ENCODE data around the gene TIE1. TPM values are rescaled to one million over a fixed set of nuclear protein-coding genes. Genes with fewer than 3 reads are reported as not detected.

The TIE1 gene
- total RNA-seq, 2 experiments from 2014 or later: 0.15 to 0.66 TPM

DNA sequence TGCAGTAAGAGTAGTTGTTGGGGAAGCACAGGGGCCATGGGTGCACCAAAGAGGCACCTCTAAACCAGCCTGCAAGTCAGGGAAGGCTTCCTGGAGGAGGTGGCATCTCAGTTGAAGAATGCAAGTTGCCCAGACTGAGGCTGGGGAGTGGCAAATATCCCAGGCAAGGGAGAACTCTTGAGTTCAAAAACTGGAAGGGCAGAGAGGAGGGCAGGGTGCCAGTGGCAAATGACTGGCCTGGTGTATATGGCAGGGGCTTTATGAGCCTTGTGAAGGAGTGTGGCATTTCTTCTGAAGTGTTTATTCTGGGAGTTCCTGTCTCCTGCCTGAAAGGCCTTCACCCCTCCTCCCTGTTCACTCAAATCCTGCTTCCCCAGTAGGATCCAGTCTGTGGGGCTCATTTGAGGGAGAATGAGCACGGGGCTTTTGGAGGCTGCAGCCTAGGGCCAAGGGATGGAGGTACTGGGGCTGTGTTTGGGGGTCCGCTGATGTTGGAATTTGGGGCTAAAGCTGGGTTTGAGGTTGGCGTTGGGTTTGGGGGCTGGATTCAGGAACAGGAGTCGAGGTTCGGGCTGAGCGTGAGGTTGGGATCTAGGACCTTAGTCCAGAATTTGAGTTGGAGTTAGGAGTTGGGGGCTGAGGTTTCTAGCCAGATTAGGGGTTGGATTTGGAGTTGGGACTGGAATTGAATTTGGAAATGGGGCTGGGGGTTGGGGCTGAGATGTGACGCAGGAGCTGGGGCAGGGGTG lies 31.0 kb upstream of the TIE1 start, which contains the start of gene TMEM125:
Gene TMEM125 (plus strand): TSS at position 357 of the 749 bp plus-strand sequence. CDS start 2,740 bp downstream, outside the sequence.
- no peak within 1 kb of the TSS for H2AFZ ChIP-seq (ENCODE audit: low read length)
- no peak within 1 kb of the TSS; the same call in 1 of the 2 replicates for H3K4me2 ChIP-seq (ENCODE audit: low read length)
- H3K4me3 ChIP-seq (ENCODE audit: low read depth, low read length, poor library complexity, severe bottlenecking): no peak within 1 kb of the TSS
- H3K27ac ChIP-seq (ENCODE audit: low read depth, low read length, poor library complexity, severe bottlenecking): no peak within 1 kb of the TSS
- no peaks in the 10 kb centered on the region for H3K9me2 ChIP-seq (ENCODE audit: insufficient read depth, low read length)
- no peaks in the 10 kb centered on the region for H3K9me3 ChIP-seq (ENCODE audit: low read length)
- no peak for TF ChIP-seq EZH2phosphoT487 (IDR thresholded peaks at IDR 0.05; ENCODE audit: borderline replicate concordance, low read depth, low read length)
- TF ChIP-seq, protein P1, sequence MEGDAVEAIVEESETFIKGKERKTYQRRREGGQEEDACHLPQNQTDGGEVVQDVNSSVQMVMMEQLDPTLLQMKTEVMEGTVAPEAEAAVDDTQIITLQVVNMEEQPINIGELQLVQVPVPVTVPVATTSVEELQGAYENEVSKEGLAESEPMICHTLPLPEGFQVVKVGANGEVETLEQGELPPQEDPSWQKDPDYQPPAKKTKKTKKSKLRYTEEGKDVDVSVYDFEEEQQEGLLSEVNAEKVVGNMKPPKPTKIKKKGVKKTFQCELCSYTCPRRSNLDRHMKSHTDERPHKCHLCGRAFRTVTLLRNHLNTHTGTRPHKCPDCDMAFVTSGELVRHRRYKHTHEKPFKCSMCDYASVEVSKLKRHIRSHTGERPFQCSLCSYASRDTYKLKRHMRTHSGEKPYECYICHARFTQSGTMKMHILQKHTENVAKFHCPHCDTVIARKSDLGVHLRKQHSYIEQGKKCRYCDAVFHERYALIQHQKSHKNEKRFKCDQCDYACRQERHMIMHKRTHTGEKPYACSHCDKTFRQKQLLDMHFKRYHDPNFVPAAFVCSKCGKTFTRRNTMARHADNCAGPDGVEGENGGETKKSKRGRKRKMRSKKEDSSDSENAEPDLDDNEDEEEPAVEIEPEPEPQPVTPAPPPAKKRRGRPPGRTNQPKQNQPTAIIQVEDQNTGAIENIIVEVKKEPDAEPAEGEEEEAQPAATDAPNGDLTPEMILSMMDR (conservative IDR thresholded peaks at IDR 0.05; ENCODE audit: low read length): no peak
- intact Hi-C loops (cut with micrococcal nuclease; ENCODE audit: unreplicated experiment): no loop called here
- ChIA-PET POLR2A (no interaction called here), CTCF (ENCODE audit: unreplicated experiment) (no interaction called here)
- no peaks in the 10 kb centered on the region for H4K20me1 ChIP-seq (ENCODE audit: insufficient read depth, low read length)
- BruUV-seq (replicated peaks): no TSS peak
- DNase-seq (ENCODE audit: low spot score): no peak
- H3K4me1 ChIP-seq (ENCODE audit: insufficient read depth, low read length, poor library complexity, severe bottlenecking): peaks cover 9% of the 10 kb centered on the region
- H3K36me3 ChIP-seq (ENCODE audit: insufficient read depth, low read length): no peaks in the 10 kb centered on the region
- H3K79me2 ChIP-seq (ENCODE audit: insufficient read depth, low read depth, low read length): no peaks in the 10 kb centered on the region

DNA sequence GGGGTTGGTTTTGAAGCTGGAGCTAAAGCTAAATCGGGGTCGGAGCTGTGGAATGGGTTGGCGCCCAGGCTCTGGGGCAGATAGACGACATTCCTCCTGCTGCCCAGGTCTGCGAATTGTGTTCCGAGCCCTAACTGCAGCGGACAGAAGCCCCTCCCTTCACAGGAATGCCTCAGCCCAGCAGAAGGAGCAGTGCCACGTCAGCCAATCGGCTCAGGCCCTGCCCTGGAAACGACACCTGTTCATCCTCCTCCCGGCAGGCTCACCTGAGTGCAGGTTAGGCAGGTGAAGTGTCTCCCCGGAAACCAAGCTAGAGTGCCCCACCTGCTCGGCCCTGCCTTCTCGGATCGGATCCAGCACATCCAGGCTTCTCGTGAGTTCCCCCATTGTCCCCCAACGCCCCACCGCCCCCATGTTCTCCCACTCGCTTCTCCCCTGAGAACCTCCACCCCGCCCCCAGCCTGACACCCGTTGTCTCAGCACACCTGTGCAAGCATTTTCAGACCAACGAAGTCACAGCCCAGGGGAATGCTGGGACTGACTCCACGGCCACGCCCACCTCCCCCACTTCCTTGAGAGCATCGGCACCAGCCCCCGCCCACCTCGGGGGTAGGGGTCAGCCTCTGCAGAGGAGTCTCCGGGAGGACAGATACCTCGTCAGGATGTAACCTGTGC lies 30.2 kb upstream of the TIE1 start:
- no TSS peak for BruUV-seq (replicated peaks)
- H2AFZ ChIP-seq (ENCODE audit: low read length): no peak overlapping the region
- no peak for TF ChIP-seq EZH2phosphoT487 (IDR thresholded peaks at IDR 0.05; ENCODE audit: borderline replicate concordance, low read depth, low read length)
- TF ChIP-seq, protein P1 (conservative IDR thresholded peaks at IDR 0.05; ENCODE audit: low read length): no peak

More for the DNA sequence above, 30.2 kb upstream of the TIE1 start:
- Histone ChIP-seq H3K4me1 (ENCODE audit: insufficient read depth, low read length, poor library complexity, severe bottlenecking) (peaks cover 10% of the 10 kb centered on the region), H3K79me2 (ENCODE audit: insufficient read depth, low read depth, low read length) (no peaks in the 10 kb centered on the region), H3K4me2 (ENCODE audit: low read length) (no peak overlapping the region; the same call in 1 of the 2 replicates), H3K36me3 (ENCODE audit: insufficient read depth, low read length) (no peaks in the 10 kb centered on the region), H3K27ac (ENCODE audit: low read depth, low read length, poor library complexity, severe bottlenecking) (no peak overlapping the region), H3K9me2 (ENCODE audit: insufficient read depth, low read length) (no peaks in the 10 kb centered on the region), H3K9me3 (ENCODE audit: low read length) (no peaks in the 10 kb centered on the region), H3K4me3 (ENCODE audit: low read depth, low read length, poor library complexity, severe bottlenecking) (no peak overlapping the region), H4K20me1 (ENCODE audit: insufficient read depth, low read length) (no peaks in the 10 kb centered on the region)
- intact Hi-C loops (cut with micrococcal nuclease; ENCODE audit: unreplicated experiment): no loop called here
- ChIA-PET POLR2A (no interaction called here), CTCF (ENCODE audit: unreplicated experiment) (no interaction called here)
- DNase-seq (ENCODE audit: low spot score): peak; percentile 18
